Gastrocnemius medialis (tissue), 4 donors: ENCODE results near the gene XDH.

Source experiments
- POLR2A ChIP-seq, 2 donors: fragments of 450-650 bp; IDR thresholded peaks; one replicate each; pipeline ENCODE4 v1.6.1; 2017; ENCODE audit warnings: antibody characterized with exemption in 2 of 2, mild to moderate bottlenecking in 2 of 2, moderate library complexity in 2 of 2
- TF ChIP-seq, protein P1 (sequence below), 5 experiments: fragments of 450-650 bp in 3 of 5; fragments of 200-600 bp in 2 of 5; sonication (generic) in 2 of 5; IDR thresholded peaks in 4 of 5; conservative IDR thresholded peaks in 1 of 5; 1 replicate in 4 of 5; 2 replicates in 1 of 5; pipeline ENCODE4 v1.5.1; 2016 to 2019; ENCODE audit warnings: antibody characterized with exemption in 5 of 5, mild to moderate bottlenecking in 3 of 5, moderate library complexity in 3 of 5

DNA sequence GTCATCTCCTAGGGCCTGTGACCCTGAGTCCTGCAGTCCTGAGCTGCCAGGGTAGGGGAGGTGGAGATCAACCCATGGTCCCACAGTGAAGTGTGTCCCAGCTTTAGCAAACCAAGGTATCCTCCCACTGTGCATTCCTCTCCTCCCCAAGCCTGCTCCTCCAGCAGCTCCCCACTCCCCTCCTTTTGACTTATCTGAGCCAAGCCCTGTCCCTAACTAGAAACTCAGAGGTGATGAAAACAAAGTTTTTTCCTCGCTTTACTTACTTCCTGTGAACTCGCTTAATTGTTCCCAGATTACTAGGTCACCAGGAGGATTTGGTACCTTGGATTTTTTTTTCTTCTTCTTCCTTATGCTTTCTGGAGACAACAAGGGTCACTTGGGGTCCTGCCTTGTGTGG is 99.8 kb downstream of the XDH start:
- TF ChIP-seq, protein P1, sequence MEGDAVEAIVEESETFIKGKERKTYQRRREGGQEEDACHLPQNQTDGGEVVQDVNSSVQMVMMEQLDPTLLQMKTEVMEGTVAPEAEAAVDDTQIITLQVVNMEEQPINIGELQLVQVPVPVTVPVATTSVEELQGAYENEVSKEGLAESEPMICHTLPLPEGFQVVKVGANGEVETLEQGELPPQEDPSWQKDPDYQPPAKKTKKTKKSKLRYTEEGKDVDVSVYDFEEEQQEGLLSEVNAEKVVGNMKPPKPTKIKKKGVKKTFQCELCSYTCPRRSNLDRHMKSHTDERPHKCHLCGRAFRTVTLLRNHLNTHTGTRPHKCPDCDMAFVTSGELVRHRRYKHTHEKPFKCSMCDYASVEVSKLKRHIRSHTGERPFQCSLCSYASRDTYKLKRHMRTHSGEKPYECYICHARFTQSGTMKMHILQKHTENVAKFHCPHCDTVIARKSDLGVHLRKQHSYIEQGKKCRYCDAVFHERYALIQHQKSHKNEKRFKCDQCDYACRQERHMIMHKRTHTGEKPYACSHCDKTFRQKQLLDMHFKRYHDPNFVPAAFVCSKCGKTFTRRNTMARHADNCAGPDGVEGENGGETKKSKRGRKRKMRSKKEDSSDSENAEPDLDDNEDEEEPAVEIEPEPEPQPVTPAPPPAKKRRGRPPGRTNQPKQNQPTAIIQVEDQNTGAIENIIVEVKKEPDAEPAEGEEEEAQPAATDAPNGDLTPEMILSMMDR (IDR thresholded peaks at IDR 0.05 in 4 of 5, conservative IDR thresholded peaks at IDR 0.05 in 1 of 5), result no peak
- no peak for TF ChIP-seq POLR2A (IDR thresholded peaks at IDR 0.05)
